NCI-H1048 (cell line): ENCODE results near the gene FAM174B.

Source experiments
- DNase-seq: peaks from one replicate; lab custom pipeline; 2025; lab: John Stamatoyannopoulos, UW

FAM174B gene

DNA sequence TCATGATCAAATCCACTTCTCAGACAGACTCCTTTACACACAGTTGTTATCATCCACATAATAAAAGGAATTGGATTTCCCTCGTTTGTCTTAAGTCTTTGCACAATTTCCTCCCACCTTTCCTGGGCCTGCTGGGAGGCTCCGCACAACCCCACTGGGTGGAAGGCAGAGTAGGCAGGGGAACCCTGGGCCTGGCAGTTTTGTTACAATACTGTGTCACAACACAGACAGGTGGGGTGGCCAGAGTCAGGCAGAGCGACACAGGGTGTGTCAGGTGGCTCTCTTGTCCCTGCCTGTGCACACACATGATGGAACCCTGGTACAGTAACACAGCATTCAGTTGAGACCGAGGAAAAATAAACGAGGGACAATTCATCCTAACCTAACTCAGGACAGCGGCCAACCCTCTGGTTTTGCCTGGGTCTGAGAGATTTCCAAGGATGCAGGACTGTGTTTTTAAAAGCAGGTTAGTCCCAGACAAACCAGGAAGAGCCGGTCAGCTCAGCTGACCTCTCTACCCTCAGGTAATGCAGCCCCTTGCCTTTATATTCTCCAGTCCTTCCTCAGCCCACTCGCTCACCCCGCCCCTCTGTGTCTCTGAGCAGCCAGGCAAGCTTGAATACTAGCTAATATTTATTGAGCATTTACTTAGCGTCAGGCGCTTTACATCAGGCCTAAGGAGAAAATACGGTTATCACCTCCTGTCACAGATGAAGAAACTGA is 8.8 kb upstream of the FAM174B start:
- DNase-seq = no peak

DNA sequence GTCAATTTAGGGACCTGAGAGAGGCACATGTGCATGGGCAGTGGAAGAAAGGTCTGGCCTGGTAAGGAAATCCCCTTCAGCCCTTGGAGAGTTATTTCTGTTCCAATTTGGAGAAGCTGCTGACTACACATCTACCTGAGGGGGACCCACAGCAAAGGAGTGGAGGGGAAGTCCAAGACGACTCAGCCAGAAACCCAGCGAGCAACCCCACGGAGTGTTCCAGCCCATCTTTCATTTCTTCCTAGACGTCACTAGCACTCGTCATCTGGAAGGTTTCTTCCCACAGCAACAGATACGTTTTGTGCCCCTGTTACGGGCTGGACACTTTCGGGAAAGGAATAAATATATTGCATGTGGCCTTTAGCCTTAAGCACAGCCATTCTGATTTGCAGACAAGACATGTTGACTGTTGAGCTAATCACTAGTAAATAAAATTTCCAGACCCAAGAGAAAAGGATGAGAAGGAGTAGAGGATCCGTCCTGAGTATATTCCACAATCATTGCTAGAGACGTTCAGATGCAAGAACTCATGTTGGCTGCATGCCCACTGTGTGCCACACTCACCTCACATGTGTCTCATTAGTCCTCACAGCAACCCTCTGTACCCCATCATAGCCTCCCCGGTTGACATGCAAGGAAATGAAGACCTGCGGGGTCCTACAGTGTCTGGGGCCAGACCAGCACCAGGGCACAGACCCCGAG is 7.8 kb upstream of the FAM174B start:
- no peak for DNase-seq

DNA sequence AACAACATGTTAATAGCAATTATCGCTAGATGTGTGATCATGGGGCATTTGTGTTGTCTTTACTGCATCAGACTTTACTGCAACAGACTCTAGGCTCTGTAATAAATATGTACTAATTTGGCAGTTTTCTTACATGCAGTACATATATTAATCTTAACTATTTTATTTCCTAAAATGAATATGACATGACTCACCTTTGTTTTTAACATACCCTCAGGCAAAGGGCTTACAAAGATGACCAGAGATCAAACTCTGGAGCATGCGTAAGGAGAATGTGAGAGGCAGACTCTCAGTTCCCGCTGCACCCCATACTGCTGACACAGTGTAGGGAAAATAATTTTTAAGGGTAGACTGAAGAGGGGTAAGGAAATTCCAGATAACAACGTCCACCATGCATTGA is 7.2 kb upstream of the FAM174B start:
- no peak for DNase-seq

DNA sequence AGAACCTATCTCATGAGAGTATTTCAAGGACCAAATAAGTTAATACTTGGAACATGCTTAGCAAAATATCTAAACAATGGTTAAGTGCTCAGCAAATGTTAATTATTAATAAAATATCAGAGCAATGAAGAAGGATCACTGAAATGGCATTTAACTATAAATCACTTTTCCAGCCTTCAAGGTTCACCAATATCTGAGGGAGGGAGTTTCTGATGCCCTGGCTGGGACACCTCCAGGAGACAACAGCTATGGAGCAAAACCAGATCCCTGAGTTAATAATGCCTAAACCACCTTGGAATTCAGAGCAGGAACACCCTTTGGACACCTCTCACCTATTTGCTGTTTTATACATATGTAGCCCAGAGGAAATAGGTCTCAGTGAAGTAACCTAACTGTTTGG is 6.4 kb upstream of the FAM174B start:
- DNase-seq = no peak

DNA sequence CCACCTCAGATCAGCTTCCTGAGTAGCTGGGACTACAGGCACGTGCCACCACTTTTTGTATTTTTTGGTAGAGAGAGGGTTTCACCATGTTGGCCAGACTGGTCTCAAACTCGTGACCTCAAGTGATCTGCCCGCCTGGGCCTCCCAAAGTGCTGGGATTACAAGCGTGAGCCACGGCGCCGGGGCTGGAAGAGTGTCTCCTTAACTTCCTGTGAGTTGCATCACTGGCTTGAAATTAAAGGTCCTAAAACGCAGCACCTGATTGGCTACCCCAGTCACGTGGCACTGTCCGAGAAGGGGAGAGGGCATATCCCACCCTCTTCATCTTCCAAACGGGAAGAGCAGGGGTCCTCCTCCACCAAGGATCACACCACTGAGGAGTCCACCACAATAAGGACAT is 5.5 kb upstream of the FAM174B start:
- no peak for DNase-seq

DNA sequence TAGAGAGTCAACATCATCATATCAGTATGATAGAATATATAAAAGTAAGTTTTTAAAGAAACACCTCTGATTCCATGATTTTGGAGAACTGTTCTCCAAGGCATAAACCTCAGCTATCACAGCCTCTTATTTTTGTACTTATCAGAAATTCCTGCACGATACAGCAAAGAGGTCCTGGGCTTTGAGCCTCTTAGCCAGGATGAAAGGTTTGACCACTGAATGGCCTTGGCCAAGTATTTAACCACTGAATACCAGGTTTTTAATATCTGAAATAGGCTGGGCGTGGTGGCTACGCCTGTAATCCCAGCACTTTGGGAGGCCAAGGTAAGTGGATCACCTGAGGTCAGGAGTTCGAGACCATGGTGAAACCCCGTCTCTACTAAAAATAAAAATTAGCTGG is 1.9 kb upstream of the FAM174B start:
- DNase-seq = no peak

DNA sequence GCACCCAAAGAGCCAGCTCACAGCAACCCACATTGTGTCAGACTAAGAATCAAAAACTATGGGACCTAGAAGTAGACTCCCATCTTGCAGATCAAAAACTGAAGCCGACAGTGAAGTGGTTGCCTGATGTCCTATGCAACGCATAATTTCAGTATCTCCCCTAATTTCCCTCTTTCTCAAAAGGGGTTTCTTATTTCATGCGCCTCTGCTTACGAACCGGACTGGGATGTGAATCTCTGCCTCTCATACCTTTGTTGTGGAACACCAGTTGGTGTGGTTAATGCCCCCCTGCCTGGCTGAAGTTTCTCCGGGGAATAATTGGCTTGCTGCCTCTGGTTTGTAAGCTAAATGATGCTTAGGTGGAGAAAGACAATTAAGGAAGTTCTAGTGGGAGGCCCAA is 514 bp upstream of the FAM174B start:
- no peak for DNase-seq

DNA sequence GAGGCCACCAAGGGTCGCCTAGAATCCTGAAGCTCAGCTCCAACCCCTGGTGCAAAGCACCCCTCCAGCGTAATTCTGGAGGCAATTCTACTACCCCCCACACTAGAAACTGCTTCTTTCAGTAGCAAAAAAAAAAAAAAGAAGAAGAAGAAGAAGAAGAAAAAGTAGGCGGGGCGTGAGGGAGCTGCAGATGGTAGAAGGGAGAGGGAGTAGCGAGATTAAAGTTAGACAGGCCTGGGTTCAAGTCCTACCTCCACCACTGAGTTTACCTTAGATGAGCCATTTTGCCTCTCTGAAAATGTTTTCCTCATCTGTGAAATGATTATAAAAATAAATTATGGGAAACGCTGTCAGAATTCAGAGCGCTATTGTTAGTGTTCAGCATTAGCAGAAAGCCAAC is 913 bp downstream of the FAM174B start:
- DNase-seq = no peak

DNA sequence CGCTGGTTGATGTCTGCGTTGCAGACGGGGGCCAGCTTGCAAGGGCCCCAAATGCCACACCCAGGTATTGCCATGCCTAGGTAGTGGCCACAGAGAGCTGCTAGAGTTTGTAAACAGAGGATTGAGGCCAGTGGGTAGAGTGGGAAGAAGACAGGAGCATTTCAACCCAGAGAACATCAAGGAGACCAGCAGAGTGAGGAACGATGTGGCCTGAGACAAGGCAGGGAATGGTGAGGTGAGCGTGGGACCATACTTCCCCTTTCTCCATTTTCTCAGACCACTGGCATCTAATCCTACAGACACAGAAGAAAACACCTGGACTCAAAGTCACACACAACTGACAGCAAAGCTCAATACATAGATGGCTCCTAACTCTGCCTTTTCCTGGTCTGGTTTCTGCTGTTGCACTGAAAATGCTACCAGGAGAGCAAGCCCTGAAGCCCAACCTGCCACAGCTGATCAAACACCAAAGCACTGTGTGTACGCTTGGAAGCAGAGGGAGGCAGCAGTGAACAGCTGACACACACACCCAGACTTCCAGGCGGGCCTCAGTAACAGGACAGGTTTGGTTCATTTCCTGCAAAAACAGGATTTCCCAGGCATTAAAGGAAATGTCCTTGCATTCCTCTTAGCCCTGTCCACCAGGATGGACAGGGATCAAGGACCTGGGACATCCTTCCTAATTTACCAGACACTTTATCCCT is 1.6 kb downstream of the FAM174B start:
- DNase-seq = no peak

DNA sequence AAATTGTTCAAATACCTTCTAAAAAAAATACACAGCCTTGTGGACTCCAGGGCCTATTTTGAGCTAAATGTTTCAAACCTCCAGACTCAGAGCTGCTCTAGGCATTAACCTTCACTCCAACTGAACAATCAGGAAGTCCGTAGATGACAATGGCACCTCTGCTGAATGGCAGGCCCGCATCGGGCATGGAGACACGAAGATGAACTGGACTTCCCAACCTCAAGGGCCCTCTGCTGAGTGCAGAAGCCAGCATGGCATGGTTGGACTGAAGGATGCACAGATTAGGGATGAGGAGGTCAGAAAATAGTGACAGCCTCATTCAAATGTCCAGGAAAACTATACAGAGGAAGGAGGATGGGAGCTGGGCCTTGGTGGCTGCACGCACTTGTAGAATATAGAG is 2.2 kb downstream of the FAM174B start:
- no peak for DNase-seq

DNA sequence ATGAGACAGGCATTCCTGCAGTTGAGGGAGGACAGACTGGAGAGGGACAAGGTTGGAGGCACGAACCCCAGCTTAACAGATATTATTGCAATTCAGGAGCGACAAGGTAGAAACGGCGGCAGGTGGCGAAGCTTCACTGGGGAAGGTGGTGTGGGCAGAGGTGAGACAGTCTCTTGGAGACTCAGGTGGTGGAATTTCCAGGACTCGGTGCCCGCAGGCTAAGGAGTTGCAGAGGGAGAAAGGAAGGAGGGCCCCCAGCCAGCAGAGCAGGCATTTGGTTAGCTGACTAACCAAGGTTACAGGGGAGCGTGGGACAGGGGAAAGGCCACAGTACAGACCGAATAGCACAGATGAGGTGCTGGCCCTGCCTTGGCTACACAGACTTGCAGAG is 3.0 kb downstream of the FAM174B start:
- DNase-seq = no peak

DNA sequence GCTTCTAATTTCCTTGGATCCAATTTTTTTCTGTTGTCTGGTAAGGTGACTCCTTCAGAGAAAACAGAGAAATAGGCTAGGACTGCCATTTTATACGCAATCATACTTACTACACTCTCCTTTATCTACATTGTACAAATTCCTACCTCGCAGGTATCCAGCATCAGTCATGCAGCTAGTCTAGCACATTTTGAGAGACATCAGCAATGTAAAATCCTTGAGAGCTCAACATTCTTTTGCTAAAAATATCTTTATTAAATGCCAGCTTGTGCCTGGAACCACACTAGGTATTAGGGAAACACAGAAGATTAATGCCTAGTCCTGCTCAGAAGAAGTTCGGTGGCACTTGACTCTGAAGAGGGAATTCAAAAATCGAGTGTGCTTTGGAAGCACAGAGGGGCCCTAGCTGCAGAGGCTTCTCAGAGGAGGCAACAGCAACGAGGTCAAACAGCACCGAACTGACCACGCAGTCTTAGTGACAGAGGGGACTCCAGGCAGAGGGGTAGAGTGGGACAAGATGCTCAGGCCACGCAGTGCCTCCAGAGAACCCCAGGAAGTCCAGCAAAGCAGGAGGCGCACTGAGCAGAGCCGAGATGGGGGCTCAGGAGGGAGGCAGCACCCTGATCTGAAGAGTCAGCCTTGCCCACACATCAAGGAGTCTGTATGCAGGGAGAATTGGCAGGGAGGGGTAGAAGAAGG is 3.5 kb downstream of the FAM174B start:
- no peak for DNase-seq

DNA sequence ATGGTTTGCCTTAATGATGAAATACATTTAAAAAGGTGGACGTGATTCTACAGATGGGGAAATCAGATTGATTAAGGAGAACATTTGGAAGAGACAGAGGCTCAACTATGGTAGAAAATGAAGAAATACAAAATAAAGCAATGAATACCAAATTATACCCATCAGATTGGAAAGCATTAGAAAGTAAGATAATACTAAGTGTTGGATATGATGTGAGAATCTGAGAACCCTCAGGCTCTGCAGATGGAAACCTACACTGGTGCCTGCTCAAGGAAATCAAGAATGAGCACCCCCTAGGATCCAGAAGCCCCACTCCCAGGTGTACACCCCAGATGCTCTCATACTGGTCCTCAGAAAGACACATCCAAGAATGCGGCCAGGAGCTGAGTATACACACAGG is 4.6 kb downstream of the FAM174B start:
- DNase-seq = no peak

DNA sequence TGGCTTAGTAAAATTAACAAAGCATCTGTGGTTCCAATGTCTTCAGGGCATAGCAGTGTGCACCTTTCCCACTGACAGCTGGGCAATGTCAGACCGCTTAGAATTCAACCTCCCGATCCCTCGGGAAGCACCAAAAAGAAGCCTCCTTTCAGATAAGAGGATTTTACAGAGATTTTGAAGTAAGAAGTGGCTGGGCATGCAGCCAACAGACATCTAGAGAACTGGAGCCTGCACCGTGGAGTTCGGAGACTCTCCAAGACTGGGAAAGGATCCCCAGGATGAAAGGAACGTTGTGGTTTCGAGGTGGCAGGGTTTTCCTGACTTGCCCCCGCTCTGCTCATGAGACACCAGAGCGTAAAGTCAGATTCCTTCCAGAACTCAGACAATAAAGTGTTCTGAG is 5.3 kb downstream of the FAM174B start:
- no peak for DNase-seq

DNA sequence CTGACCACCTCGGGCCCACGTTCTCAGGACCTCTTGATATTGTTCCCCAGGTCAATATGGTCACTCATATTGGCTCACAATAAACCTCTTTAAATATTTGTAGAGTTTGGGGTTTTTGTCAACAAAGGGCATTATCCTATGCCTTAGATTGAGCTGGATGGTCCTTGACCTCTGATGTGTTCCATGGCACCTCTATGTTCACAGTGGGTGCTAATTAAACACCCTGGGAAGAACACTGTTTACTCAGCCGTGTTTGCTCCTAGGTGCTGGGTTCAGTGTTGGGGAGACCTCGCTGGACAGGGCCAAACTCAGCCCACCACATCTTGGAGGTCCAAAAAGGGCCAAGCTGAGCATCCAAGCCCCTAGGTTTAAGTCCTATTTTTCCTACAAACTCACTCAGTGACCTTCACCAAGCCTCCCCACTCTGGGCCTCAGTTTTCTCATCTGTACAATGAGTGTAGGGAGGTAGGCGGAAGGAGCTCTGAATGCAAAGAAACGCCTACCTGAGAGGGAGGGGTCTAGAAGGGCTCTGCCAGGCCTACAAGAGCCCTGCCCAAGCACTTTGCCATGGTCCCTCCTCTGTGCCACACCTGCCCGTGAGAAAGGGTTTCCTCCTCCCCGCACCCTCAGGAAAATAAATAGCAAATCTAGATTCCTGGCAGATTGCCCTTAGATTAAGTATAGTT is 7.2 kb downstream of the FAM174B start:
- no peak for DNase-seq

DNA sequence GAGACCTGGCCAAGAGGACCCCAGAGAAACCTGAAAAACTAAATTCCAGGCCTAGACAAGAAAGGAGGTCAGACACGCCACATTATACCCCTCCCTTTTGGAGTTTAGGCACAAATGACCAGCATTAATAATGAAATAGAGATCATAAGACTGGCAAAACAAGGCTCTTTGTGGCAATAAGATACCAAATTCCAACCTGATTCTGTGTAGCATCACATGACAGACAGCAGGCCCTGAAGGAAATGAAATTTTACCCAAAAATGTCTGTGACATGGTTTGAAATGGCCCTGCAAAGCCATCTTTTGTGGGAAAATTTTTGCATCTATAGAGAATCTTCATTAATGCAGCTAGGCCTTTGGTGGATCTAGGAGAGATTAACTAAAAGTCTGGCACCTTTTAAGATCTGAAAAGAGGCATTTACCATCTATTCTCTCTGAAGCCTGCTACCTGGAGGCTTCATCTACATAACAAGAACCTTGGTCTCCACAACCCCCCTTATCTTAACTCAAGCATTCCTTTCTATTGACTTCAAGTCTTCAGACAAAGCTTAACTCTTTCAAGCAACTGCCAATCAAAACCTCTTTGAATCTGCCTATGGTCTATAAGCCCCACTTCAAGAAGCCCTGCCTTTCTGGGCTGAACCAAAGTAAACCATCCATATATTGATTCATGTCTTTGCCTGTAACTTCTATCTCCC is 8.0 kb downstream of the FAM174B start:
- DNase-seq = no peak

DNA sequence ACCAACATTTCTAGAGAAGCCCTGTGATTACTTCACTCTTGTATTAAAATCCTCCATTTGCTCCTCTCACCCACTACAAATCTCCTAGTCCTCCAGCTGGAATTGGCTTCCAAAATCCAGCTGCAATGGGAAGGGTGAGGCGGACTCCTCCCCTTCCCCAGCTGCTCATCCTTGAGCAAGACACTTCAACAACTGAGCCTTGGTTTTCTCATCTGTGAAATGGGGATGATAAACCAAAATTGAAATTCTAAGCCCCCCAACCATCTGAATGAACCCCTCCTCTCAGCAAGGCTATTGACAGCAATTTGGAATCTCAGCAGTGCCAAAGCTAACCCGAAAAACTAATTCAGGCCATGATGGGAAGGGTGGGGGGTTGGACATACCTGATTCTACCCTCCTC is 9.4 kb downstream of the FAM174B start:
- no peak for DNase-seq

DNA sequence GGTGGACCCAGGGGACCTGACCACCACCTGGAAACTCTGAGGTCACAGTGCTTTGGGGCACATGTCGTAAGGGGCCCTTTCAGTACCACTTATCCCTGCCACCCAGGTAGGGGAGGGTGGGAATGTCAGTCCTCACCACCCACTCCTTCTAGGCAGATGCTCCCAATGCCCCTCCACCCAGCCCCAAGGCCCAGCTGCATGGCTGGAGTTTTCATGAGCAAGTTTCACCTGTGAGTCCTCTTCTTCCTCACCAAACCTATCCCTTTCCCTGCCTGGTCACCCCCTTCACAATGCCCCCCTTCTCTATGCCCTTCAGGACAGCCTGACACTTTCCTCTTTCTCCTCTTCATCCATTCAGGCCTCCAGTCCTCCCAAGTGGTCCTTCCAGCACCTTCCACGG is 9.8 kb downstream of the FAM174B start:
- no peak for DNase-seq

DNA sequence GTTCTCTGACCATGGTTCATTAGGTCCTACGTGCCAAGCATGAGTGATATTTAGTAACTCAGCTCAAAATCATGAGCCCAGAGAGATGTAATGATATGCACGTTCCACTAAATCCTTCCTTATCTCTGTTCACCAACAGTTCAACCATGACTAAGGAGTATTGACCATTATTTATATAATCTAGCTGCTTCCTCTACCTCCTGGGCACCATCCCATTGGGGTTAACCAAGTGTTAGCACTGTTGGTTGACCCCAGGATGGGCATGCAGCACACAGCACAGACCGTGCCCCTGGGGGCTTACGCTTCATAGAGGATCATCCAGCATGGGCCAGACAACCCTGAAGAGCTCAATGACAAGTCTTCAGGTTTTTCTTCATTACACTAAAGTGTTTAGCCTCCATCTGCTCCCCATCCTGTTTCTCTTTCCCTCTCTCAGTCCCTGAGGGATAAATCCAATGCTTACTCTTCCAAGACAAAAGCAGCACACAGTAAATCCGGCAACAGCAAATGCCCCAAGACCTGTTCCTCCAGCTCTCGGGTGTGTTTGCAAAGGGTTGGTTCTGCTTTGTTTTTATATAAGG is 10.4 kb downstream of the FAM174B start:
- DNase-seq = no peak

DNA sequence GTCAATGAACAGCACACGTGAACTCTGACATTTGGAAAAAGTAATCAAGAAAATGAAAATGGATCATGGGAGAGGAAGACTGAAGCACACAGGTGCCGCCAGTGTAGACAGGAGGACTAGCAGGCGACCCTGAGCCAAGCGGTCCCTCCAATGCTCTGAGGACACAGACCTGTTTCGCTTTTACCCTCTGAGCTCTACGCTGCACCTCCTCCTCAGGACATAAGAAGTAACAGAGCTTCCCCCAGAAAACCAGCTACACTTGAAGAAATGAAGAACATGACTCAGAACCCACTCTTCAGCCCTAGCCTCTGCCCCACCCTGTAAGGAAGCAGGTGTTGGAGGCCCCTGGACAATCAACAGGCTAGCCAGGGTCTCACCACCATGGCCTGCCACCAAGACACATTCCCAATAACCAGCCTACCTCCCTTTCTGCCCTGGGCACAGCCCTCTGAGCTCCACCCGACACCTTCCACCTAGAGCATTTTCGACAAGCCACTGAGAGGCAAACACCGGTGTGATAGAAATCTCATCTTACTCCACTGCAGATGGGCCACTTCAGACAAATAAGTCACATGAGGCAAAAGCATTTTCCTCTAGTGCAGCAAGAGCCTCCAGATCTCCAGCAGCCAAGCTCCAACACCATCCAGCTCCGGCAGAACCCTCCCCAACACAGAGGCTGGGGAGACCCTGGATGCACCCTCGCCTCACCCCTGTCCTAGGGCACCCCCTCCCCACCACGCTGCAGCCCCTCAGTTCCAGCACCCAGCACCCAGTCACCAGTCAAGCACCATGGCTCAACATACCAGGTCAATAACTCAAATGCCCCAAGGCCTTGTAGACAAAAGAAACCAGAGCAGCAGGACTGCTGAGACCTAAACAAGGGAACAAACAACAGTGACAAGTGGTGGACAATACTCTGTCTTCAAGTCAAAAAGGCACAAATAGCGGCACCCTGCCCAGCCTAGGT is 11.4 kb downstream of the FAM174B start:
- DNase-seq = no peak
